GM12878 (cell line): ENCODE data around the gene GAS2. TPM values are rescaled to one million over a fixed set of nuclear protein-coding genes. Genes with fewer than 3 reads are reported as not detected.

Experiments
- CREM ChIP-seq: IDR thresholded peaks from 2 replicates; pipeline ENCODE4 v1.6.1; 2014; ENCODE audit warnings: antibody characterized with exemption, low read depth
- EP300 ChIP-seq, 2 experiments: fragments of 150-350 bp in 1 of 2; IDR thresholded peaks; 2 replicates each; pipeline ENCODE4 v1.6.1; 2011 to 2012; ENCODE audit warnings: low read depth in 2 of 2, low read length in 2 of 2, borderline replicate concordance in 1 of 2, improper control_type of control experiment in 1 of 2, inconsistent platforms in 1 of 2; ENCODE audit not compliant: control insufficient read depth in 1 of 2
- IRF4 ChIP-seq: IDR thresholded peaks from 2 replicates; pipeline ENCODE4 v1.6.1; 2011; ENCODE audit warnings: low read depth, low read length
- NFYB ChIP-seq: IDR thresholded peaks from 2 replicates; pipeline ENCODE4 v1.6.1; 2011; ENCODE audit warnings: low read depth, mild to moderate bottlenecking, low read length, improper control_type of control experiment, moderate library complexity; ENCODE audit not compliant: insufficient read depth
- POLR2AphosphoS5 ChIP-seq: IDR thresholded peaks from 2 replicates; pipeline ENCODE4 v1.6.1; 2011; ENCODE audit warnings: mild to moderate bottlenecking, low read length, inconsistent platforms
- SIN3A ChIP-seq: IDR thresholded peaks from 2 replicates; pipeline ENCODE4 v1.6.1; 2012; ENCODE audit warnings: low read depth, low read length, improper control_type of control experiment
- SMAD1 ChIP-seq: fragments of 450-650 bp; IDR thresholded peaks from 2 replicates; pipeline ENCODE4 v1.6.1; 2018; ENCODE audit warnings: mild to moderate bottlenecking, low read depth; ENCODE audit not compliant: partially characterized antibody
- SMAD5 ChIP-seq: IDR thresholded peaks from 2 replicates; pipeline ENCODE4 v1.6.1; 2016; ENCODE audit warnings: antibody characterized with exemption, low read depth
- SREBF1 ChIP-seq: IDR thresholded peaks from 2 replicates; pipeline ENCODE4 v1.6.1; 2012; ENCODE audit warnings: mild to moderate bottlenecking, low read length
- SREBF2 ChIP-seq: IDR thresholded peaks from 2 replicates; pipeline ENCODE4 v1.6.1; 2012; ENCODE audit warnings: mild to moderate bottlenecking, low read length
- TAF1 ChIP-seq: IDR thresholded peaks from 2 replicates; pipeline ENCODE4 v1.6.1; 2011; ENCODE audit warnings: mild to moderate bottlenecking, low read depth, low read length, borderline replicate concordance
- ZBED1 ChIP-seq: IDR thresholded peaks from 2 replicates; pipeline ENCODE4 v1.6.1; 2016; ENCODE audit warnings: borderline replicate concordance
- ZNF592 ChIP-seq: fragments of 450-650 bp; IDR thresholded peaks from 2 replicates; pipeline ENCODE4 v1.6.1; 2017; ENCODE audit warnings: mild to moderate bottlenecking, moderate library complexity
- polyA plus RNA-seq, 11 experiments: library from polyadenylated mRNA; depleted of rRNA in 4 of 11; unstranded in 6 of 11; stranded (reverse) in 5 of 11; fragments of >200 nt; fragmentation: Nextera tagmentation in 4 of 11; fragmentation: Illumina TruSeq in 1 of 11; extraction: Ambion mirVana in 4 of 11; extraction: Trizol in 1 of 11; gene quantifications; 1 replicate in 1 of 11; 2 replicates in 10 of 11; pipeline versions ENCODE4 v1.2.1 to v1.2.3, GENCODE V29; 2011 to 2016; ENCODE audit warnings: inconsistent platforms in 2 of 11, missing spikeins in 2 of 11, low read depth in 1 of 11
- total RNA-seq, 4 experiments: library from RNA; depleted of rRNA in 3 of 4; stranded (reverse); fragments of >200 nt in 3 of 4; fragmentation: Illumina TruSeq in 1 of 4; extraction: Trizol in 1 of 4; gene quantifications; 2 replicates each; pipeline versions ENCODE4 v1.2.1 to v1.2.3, GENCODE V29; 2013 to 2021
- TF ChIP-seq, protein P1 (sequence below): IDR thresholded peaks from 2 replicates; pipeline ENCODE4 v1.6.1; 2012; ENCODE audit warnings: improper control_type of control experiment, low read depth, low read length; ENCODE audit not compliant: insufficient replicate concordance
- TF ChIP-seq, protein P2 (sequence below): fragments of 450-650 bp; IDR thresholded peaks from 2 replicates; pipeline ENCODE4 v1.6.1; 2018; ENCODE audit warnings: mild to moderate bottlenecking, low read depth, moderate library complexity; ENCODE audit not compliant: partially characterized antibody
- TF ChIP-seq, protein P3 (sequence below): fragments of 450-650 bp; IDR thresholded peaks from 2 replicates; pipeline ENCODE4 v1.6.1; 2018; ENCODE audit warnings: borderline replicate concordance, mild to moderate bottlenecking; ENCODE audit not compliant: partially characterized antibody

The GAS2 gene
- total and polyA plus RNA-seq, 10 of the 15 experiments (the other 5 are each of a cell fraction or from before 2014, with no cell fraction given) = 16.4 to 81.4 (median 26.2) TPM

- TF ChIP-seq, protein P1, sequence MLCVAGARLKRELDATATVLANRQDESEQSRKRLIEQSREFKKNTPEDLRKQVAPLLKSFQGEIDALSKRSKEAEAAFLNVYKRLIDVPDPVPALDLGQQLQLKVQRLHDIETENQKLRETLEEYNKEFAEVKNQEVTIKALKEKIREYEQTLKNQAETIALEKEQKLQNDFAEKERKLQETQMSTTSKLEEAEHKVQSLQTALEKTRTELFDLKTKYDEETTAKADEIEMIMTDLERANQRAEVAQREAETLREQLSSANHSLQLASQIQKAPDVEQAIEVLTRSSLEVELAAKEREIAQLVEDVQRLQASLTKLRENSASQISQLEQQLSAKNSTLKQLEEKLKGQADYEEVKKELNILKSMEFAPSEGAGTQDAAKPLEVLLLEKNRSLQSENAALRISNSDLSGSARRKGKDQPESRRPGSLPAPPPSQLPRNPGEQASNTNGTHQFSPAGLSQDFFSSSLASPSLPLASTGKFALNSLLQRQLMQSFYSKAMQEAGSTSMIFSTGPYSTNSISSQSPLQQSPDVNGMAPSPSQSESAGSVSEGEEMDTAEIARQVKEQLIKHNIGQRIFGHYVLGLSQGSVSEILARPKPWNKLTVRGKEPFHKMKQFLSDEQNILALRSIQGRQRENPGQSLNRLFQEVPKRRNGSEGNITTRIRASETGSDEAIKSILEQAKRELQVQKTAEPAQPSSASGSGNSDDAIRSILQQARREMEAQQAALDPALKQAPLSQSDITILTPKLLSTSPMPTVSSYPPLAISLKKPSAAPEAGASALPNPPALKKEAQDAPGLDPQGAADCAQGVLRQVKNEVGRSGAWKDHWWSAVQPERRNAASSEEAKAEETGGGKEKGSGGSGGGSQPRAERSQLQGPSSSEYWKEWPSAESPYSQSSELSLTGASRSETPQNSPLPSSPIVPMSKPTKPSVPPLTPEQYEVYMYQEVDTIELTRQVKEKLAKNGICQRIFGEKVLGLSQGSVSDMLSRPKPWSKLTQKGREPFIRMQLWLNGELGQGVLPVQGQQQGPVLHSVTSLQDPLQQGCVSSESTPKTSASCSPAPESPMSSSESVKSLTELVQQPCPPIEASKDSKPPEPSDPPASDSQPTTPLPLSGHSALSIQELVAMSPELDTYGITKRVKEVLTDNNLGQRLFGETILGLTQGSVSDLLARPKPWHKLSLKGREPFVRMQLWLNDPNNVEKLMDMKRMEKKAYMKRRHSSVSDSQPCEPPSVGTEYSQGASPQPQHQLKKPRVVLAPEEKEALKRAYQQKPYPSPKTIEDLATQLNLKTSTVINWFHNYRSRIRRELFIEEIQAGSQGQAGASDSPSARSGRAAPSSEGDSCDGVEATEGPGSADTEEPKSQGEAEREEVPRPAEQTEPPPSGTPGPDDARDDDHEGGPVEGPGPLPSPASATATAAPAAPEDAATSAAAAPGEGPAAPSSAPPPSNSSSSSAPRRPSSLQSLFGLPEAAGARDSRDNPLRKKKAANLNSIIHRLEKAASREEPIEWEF = no peak
- no peak for TF ChIP-seq SIN3A
- TF ChIP-seq SMAD5 = no peak
- TF ChIP-seq ZNF592 = no peak
- TF ChIP-seq TAF1 = no peak
- TF ChIP-seq POLR2AphosphoS5 = no peak
- TF ChIP-seq CREM = peak; percentile 61; the same call in 1 of the 2 replicates
- TF ChIP-seq EP300 (IDR thresholded peaks at IDR 0.05; ENCODE audit: borderline replicate concordance in 1 of 2, control insufficient read depth in 1 of 2, low read depth in 2 of 2, low read length in 2 of 2) = peak; percentile 46 to 53; a peak in 2 of 4 replicates
- no peak for TF ChIP-seq IRF4
- no peak for TF ChIP-seq ZBED1
- TF ChIP-seq SMAD1 = no peak
- no peak for TF ChIP-seq NFYB
- TF ChIP-seq, protein P2, sequence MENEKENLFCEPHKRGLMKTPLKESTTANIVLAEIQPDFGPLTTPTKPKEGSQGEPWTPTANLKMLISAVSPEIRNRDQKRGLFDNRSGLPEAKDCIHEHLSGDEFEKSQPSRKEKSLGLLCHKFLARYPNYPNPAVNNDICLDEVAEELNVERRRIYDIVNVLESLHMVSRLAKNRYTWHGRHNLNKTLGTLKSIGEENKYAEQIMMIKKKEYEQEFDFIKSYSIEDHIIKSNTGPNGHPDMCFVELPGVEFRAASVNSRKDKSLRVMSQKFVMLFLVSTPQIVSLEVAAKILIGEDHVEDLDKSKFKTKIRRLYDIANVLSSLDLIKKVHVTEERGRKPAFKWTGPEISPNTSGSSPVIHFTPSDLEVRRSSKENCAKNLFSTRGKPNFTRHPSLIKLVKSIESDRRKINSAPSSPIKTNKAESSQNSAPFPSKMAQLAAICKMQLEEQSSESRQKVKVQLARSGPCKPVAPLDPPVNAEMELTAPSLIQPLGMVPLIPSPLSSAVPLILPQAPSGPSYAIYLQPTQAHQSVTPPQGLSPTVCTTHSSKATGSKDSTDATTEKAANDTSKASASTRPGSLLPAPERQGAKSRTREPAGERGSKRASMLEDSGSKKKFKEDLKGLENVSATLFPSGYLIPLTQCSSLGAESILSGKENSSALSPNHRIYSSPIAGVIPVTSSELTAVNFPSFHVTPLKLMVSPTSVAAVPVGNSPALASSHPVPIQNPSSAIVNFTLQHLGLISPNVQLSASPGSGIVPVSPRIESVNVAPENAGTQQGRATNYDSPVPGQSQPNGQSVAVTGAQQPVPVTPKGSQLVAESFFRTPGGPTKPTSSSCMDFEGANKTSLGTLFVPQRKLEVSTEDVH = no peak
- no peak for TF ChIP-seq SREBF1
- TF ChIP-seq SREBF2 = no peak
- TF ChIP-seq, protein P3, sequence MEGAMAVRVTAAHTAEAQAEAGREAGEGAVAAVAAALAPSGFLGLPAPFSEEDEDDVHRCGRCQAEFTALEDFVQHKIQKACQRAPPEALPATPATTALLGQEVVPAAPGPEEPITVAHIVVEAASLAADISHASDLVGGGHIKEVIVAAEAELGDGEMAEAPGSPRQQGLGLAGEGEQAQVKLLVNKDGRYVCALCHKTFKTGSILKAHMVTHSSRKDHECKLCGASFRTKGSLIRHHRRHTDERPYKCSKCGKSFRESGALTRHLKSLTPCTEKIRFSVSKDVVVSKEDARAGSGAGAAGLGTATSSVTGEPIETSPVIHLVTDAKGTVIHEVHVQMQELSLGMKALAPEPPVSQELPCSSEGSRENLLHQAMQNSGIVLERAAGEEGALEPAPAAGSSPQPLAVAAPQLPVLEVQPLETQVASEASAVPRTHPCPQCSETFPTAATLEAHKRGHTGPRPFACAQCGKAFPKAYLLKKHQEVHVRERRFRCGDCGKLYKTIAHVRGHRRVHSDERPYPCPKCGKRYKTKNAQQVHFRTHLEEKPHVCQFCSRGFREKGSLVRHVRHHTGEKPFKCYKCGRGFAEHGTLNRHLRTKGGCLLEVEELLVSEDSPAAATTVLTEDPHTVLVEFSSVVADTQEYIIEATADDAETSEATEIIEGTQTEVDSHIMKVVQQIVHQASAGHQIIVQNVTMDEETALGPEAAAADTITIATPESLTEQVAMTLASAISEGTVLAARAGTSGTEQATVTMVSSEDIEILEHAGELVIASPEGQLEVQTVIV = no peak
These were observed 120.1 kb downstream of the GAS2 start (continued) for GRCh38 chr11:22786475-22786874.
